Kidney tubule cell (primary cell): ENCODE measurements around the gene GABRD.

Experiments used
- DNase-seq: peaks from one replicate; pipeline ENCODE4 v3.0.0-alpha.2; 2018; ENCODE audit warnings: low spot score

The GABRD gene

GRCh38 chr1:2018217-2019171 is 651 bp upstream of the GABRD start:
- no peak for DNase-seq

GRCh38 chr1:2019571-2020309 is 595 bp downstream of the GABRD start:
- no peak for DNase-seq

GRCh38 chr1:2020310-2020655 is 1.1 kb downstream of the GABRD start:
- DNase-seq = no peak

GRCh38 chr1:2021550-2021949 is 2.4 kb downstream of the GABRD start:
- no peak for DNase-seq

- no peak for DNase-seq
Observed at GRCh38 chr1:2022063-2022770, 3.1 kb downstream of the GABRD start.

- no peak for DNase-seq
Observed at GRCh38 chr1:2023187-2023586, 4.0 kb downstream of the GABRD start.

GRCh38 chr1:2024451-2024850 is 5.3 kb downstream of the GABRD start:
- DNase-seq = no peak

- no peak for DNase-seq
Observed at GRCh38 chr1:2024887-2025286, 5.7 kb downstream of the GABRD start.

- no peak for DNase-seq
Observed at GRCh38 chr1:2025491-2025981, 6.4 kb downstream of the GABRD start.

GRCh38 chr1:2027961-2028583 is 8.9 kb downstream of the GABRD start:
- no peak for DNase-seq

GRCh38 chr1:2028870-2029560 is 9.9 kb downstream of the GABRD start:
- DNase-seq = no peak

GRCh38 chr1:2029561-2029960 is 10.4 kb downstream of the GABRD start:
- no peak for DNase-seq

- DNase-seq = no peak
Observed at GRCh38 chr1:2030076-2030871, 11.1 kb downstream of the GABRD start.

GRCh38 chr1:2031546-2032540 is 12.7 kb downstream of the GABRD start:
- no peak for DNase-seq

GRCh38 chr1:2032737-2033136 is 13.6 kb downstream of the GABRD start:
- no peak for DNase-seq

GRCh38 chr1:2033165-2033564 is 14.0 kb downstream of the GABRD start:
- DNase-seq = no peak

- DNase-seq = no peak
Observed at GRCh38 chr1:2036287-2036686, 17.1 kb downstream of the GABRD start.

- no peak for DNase-seq
Observed at GRCh38 chr1:2037314-2037979, 18.3 kb downstream of the GABRD start.

- DNase-seq = no peak
Observed at GRCh38 chr1:2038229-2038628, 19.1 kb downstream of the GABRD start.
